ENCODE measurements around the gene OR8D1.
A peak's percentile ranks its signal among the peaks of the same experiment; 100 is the strongest.

Gene OR8D1
- 0 to 0.20 (median 0) reads per million in 18 experiments for total RNA-seq

DNA sequence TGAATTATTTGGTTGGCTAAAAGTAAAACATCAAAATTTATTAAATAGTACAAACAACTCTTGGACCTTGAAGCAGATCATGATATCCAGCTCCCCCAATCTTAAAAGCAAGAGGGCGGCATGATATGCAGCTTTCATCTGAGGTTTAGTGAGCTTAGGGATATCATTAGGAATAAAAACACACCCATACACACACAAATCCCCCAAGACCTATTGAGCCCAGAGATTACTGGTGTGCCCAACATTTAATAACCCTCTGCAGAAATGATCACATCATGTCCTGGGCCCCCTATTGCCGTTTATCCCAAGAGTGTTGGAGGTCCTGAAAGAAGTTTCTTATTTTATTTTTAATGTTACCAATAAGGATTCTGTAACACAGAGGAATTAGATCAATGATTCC lies at the start of gene OR8D1:
Gene OR8D1, minus strand, starts transcription at position 101 of the 400 bp plus-strand sequence. CDS start 3,183 bp downstream, outside the sequence.
- DNase-seq, result no peak

DNA sequence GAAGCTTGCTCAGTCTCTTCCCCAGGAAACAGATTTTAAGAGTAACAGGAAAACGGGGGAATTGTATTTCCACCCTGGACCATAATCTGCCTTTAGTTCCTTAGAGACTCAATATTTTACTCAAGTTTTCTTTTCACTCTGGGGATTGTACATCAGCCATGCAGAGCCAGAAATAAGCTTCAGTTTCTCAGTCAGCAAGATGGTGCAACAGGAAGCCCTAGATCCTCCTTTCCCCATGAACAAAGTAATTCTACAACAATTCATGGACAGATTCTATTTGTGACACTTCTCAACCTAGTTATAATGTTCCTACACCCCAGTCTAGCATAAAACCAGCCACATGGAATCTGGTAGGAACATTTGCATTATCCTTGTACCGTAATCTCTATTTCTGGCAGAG lies 45.8 kb upstream of the OR8D1 start:
- DNase-seq, result peak in 1 of 2 donors; percentile 9

DNA sequence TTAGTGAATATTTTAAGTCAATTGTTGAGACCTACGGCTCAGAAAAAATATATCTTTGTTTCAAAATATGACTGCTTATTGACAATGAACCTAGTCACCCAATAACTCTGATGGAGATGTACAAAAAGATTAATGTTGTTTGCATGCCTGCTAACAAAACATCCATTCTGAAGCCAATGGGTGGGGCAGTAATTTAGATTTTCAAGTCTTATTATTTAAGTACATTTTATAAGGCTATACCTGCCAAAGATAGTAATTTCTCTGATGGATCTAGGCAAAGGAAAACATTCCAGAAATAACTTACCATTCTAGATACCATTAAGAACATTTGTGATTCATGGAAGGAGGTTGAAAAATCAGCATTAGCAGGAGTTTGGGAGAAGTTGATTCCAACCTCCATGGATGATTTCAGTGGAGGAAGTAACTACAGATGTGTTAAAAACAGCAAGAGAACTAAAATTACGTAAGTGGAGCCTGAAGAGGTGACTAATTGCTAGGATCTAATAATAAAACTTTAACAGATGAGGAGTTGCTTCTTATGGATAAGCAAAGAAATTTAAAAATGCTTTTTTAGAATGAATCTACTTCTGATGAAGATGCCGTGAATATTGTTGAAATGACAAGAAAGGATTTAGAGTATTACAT lies 32.7 kb upstream of the OR8D1 start:
- peak; percentile 16 to 54 for DNase-seq

DNA sequence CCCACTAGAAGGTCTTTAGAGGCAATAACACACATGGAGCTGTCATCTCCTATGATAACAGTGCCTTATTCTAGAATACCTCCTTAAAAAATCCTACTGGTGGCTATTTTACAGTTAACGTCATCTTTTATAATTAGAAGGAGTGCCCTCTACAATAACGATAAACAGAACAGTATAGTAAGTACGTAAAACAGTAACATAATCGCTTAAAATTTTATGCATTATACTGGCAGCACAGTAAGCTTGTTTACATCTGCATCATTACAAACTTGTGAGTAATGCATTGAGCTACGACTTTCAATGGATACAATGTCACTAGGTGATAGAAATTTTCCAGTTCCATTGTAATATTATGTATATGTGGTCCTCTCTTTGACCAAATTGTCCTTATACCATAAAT lies 30.6 kb upstream of the OR8D1 start:
- DNase-seq, result no peak

DNA sequence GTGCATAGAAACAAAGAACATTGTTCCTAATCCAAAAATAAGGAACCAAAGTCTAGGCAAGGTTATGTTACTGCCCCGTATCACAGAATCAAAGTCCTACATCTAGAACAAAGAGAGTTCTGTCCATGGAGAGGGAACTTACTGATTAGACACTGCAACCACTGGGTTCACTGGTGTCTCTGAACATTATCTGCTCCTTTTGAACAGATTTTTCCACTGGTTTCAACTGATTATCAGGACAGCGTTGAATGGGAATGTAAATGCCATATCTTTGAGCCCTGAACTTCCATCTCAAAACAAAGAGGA lies 26.3 kb upstream of the OR8D1 start:
- DNase-seq, result no peak

DNA sequence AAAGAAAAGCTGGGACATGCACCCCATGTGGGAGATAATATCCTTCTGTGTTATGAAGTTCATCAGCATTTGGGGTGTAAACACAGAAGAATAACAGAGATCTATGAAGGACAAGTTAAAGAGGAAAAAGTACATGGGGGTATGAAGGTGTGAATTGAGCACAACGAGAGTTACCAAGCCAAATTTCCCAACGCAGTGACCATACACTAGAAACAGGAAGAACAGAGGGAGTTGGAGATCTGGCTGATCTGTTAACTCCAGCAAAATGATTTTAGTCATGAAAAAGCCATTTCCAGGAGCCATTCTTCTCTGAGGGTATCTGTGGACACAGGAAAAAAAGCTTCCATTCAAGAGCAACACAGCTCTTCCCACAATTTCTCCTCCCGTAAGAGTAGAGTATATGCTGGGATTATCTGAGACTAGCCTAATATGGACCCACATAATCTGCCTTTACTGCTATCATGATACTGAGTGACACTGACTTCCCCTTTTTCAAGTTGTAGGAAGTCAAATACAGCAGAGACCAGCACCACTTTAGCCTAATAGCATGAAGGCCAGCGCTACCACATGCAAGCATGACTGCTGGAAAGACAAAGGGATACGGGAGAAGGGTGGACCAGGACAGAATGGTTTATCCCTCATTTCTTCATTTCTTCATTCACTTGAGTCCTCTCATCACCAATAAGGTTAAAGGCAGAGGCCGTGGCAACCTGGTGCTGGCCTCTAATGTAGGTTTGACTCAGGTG lies 25.8 kb upstream of the OR8D1 start:
- DNase-seq, result peak; percentile 9 to 47

DNA sequence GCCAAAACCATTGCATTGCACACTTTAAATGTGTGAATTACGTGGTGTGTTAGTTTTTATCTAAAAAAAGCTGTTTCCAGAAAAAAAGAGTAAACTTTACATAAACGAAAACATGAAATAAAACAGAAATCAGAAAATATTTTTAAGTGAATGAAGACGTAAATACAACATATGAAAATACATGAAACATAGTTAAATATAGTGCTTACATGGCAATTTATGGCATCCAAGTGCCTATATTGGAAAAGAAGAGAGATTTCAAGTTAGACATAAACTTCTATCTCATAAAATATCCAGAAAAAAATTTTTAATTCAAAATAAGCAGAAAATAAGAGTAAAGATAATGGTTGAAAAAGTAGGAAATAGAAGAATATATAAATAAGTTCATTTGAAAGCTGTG lies 18.1 kb upstream of the OR8D1 start:
- DNase-seq, result no peak

DNA sequence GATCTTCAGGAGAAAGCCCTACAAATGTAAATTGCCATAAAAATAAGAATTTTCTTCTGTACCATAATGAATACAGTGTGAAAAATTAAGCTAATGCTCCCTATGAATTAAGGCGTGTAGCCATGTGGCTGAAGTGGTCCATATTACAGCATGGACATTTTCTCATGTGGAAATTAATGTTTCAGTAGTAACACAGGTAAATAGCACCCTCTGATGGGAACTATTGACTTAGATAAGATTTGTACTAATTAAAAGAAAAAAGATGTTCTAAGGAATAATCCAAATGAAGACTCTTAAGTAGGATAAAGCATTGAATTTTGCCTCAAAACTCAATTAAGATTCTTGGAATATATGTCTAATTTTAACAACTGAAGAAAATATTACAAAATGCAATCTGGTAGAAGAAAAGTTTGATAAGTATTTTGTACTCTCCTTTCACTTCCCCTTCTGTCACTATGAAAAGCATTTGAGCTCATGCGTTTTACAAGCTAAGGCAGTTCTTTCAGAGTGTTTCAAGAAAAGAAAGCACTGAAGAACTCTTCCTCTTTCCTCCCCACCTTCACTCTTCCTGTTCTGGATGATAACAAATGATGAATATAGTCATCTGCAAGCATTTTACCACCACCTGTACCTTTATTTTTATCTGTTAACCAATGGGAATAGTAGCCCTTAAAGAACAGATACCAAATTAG lies 16.2 kb upstream of the OR8D1 start:
- peak; percentile 36 to 78 for DNase-seq

DNA sequence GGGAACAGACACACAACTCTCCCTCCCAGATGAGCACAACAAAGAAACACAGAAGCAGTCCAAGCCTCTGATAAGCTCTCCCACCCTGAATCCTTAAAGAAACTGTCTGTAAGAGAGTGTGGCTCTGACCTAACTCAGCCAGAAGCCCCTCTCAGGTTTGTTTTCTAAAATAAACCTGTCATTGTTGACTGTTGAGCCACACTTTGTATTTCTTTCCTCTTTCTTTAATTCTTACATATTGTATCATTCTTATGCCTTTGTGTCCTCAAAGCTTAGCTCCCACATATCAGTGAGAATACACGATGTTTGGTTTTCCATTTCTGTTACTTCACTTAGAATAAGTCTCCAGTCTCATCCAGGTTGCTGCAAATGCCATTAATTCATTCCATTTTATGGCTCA lies 14.0 kb upstream of the OR8D1 start:
- DNase-seq, result no peak

DNA sequence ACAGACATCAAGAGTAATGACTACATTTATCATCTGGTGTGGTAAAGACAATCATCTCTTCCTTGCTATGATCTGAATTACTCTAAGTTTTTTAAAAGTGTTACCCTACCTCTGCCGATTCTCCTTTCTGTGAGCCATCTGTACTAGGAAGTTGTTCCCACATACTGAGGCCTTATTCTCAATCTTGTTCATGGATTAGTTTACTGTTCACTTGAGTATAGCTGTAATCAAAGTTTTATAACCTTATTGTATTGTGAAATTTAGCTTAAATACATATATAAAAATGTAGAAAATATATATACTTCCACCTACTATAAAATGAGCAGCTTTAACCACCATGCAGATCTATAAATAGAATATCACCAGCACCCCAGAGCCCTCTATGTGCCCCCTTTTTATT lies 8.6 kb upstream of the OR8D1 start:
- DNase-seq, result no peak

DNA sequence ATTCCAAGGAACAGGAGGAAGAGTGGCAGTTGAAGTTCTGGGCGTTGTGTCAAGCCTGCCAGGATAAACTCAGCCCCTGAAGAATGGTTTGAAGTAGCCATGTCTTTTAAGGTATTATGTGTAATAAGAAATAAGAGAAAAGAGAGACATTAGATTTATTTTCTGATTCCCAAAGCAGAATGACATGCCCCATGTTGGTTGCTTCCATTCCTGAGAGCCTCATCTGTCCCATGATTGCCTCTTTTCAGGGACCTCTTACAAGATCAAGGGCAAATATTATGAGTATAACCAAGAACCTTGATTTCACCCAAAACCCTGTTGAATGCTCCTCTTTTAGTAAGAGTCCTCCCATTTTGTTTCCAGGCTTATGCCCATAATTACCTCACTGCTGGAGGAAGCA lies 6.3 kb upstream of the OR8D1 start, which contains the start of gene OR8D2:
Gene OR8D2, minus strand, starts transcription at position 101 of the 400 bp plus-strand sequence. Its CDS starts 0 bp downstream, at position 101.
- no peak for DNase-seq

DNA sequence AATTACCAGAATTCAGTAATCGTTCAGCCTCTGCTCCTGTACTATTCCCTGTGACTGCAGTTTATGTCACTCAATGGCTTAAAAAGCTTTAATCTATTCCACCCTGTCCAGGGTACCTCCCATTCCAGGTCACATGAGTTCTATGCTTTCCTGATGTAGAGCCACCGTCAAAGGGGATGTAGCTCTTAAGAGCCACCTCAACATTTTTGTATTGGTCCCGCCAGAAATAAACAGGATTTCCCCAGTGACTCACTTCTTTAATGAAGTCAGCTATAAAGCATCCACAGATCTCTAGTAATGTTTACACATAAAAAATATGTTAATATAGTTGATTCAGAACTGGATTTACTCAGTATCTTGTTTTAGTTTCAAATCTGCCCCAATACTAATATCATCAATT lies 1.3 kb upstream of the OR8D1 start:
- no peak for DNase-seq

DNA sequence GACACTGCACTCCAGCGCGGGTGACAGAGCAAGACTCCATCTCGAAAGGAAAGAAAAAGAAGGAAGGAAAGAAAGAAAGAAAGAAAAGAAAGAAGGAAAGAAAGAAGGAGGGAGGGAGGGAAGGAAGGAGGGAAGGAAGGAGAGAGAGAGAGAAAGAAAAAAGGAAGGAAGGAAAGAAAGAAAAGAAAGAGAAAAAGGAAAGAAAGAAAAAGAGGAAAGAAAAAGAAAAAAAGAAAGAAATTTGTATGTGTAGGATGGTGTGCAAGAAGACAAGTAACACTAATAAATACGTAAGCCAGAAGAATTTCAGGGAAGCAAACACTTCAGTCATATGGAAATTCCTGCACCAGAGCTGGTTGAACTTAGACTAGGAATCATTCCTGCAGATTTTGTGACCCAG lies 618 bp downstream of the OR8D1 start:
- DNase-seq, result no peak

DNA sequence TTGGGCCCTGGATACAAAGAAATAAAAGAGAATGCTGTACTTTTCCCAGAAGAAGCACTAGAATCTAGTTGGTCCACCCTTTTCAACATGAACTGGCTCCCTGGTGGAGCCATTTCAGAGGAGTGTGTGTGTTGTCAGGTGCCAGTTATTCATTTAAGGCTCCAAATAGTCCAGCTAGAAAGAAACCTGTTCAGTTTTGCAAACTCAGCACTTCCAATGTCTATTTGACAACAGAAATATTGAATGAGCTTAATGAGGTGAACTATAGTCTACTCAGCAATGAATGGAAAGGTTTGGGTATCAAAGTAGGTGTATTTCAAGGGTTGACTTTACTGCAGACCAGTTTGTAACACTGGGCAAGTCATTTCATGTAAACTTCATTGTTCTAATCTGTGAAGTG lies 2.1 kb downstream of the OR8D1 start:
- no peak for DNase-seq

DNA sequence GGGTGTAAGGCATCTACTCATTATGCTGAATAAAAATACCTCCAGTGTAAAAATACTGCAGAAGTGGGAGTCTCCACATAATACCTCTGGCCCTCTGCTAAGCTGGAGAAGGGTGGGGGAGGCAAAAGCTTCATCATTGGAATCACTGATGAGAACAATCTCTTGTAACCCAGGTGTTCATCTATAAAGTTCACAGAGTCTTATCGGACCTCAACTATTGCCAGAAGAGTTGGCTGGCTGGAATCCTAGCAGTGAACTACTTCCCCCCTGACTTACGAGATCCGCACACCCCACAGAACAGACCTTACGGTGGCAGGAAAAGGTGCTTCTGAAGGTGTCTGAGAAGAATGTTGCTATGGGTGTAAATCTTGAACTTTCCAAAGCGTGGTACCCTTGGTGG lies 2.5 kb downstream of the OR8D1 start:
- no peak for DNase-seq

DNA sequence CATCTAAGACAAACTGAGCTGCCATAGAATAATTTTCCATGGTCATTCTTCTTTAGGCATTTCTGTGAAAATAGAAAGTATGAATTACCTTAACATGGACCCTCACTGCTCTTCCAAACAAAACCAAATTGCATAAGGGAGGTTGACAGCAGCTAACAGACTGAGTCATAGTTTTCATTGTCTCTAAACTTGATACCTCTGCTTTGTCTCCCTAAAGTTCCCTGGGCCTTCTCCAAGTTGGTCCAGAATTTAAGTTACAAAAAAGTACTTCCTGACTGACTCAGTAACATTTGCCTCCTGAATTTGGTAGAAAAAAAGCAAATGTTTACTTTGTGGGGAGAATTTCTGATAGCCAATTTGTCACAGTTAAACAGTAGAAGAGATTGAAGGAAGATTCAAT lies 3.0 kb downstream of the OR8D1 start:
- DNase-seq, result no peak

DNA sequence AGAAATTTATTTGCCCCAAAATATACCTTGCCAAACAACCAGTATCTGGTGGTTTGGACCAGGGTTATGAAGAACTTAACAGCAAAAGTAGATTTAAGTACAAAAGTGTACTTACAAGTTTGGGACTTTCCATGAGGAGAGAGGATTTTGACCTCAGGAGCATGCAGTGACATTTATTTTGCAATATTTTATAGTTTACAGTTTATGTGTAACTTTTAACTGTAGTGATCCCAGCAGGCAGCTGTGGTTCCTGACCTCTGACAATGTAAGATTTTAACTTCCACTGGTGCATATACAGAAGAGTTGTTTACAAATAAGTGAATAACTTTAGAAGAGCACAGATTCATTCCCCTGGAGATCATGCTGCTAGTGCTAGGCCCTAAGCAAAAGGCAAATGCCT lies 6.7 kb downstream of the OR8D1 start:
- DNase-seq, result no peak

DNA sequence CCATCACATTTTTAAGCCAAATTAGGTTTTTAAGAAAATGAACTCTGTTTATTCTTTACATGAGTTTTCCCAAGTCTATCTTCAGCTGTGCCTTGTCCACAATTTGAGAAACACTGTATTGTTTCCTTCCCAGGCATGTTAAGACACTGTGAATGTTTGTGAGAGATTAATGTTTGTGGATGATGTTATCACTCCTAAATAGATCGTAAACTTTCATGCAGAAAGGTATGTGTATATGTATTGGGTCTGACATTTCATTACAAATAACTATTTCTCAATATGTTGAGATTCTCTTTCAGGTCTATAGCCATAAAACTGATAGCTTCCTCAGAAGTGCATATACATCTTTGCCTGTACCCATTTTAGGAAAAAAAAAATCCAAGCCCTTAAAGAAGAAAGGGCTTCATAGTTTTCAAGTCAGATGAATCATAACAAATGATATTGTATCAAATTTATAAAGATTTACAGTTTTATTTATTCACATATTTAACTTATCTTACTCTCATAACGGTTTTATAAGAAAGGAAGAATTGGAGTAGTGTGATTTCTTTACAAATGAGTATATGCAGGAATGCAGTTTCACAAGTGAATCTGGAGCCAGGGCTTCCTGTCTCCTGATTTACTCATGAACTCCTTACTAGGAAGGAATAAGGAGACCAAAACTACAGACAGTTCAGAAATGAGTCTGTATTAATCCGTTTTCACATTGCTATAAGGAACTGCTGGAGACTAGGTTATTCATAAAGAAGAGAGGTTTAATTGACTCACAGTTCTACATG lies 11.2 kb downstream of the OR8D1 start:
- no peak for DNase-seq

DNA sequence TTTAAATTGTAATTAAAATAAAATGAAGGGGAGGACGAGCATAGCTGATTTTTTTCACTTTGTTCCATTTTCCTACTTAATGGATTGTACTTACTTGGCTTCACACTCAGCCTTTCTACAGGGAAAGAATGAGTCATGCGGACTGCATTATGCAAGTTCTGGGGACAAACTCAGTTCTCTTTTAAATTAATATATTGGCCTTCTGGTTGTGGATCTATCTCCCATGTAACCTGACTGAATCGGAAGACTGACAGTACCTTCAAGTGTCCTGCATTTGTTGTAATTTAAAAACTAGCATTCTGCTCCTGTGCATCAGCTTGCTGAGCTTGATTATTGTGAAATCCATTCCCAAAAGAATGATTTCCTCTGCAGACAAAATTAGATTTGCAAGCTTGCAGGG lies 12.2 kb downstream of the OR8D1 start:
- DNase-seq, result peak in 1 of 2 donors; percentile 67

DNA sequence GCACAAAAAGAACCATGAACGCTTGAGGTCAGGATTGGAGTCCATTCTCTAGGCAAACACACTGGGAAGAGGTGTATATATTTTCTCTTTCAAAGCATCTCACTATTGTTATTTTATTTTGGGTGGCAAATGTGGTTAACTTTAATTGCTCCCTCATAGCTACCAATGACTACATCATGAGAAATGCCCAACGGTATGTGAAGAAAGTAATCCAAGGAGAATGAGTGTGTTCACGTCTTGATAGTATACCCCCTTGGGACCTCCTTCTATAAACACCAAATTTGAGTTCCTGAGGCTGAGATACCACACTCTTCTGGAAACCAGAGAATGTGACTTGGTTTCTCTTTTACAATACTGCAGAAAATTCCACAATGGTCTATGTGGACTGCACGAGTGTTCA lies 15.8 kb downstream of the OR8D1 start:
- no peak for DNase-seq

DNA sequence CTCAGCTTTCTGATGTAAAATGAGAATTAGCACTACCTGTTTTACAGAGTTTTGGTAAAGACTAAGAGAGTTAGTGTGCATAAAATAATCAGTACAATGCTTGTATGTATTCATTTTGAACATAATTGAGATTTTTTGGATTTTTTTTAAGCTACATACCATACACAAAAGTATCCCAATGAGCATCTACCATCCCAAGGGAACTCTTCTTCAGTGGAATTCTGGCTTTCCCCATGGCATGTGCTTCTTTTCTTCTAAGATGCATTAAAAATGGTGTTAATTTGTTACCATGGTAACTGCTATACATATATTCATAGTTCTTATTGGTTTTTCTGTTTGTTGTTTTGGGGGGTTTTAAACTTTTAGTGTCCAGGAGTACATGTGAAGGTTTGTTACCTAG lies 17.7 kb downstream of the OR8D1 start:
- no peak for DNase-seq

DNA sequence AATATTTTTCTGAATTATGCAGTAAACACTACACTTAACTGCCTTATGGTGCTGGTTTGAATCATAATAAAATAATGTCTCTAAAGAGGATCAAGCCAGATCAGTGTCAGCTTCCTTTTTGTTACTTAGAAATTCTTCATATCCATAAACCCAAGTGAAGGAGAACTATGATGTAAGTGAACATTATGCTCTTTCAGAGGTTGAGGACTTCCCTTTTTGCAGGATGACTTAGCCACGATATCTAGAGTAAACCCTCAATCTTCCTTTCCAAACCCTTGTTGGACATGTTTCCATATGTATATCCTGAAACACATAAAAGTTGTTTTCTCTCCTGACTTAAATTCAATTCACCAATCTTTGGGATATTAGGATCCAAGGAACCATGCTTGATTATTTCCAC lies 19.1 kb downstream of the OR8D1 start:
- peak; percentile 56 to 72 for DNase-seq
